OCI-LY3 (cell line): ENCODE measurements around the gene NLK.
"Not testable (repeated sequence)": the region's sequence is repeated elsewhere in the genome, so short reads cannot be mapped to it uniquely, and the experiment has no call there.

Experiments
- EZH2phosphoT487 ChIP-seq: fragments of 200-600 bp; shearing (Covaris generic); IDR thresholded peaks from 2 replicates; pipeline ENCODE4 v1.6.1; 2018; ENCODE audit warnings: antibody characterized with exemption, mixed run types, low read depth
- TF ChIP-seq, protein P1 (sequence below): fragments of 200-600, 300-600 bp; sonication (generic); IDR thresholded peaks from 2 replicates; pipeline ENCODE4 v1.5.1; 2014; ENCODE audit warnings: antibody characterized with exemption, low read length, low read depth

DNA sequence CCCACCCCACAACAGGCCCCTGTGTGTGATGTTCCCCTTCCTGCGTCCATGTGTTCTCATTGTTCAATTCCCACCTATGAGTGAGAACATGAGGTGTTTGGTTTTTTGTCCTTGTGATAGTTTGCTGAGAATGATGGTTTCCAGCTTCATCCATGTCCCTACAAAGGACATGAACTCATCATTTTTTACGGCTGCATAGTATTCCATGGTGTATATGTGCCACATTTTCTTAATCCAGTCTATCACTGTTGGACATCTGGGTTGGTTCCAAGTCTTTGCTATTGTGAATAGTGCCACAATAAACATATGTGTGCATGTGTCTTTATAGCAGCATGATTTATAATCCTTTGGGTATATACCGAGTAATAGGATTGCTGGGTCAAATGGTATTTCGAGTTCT, 7.0 kb upstream of the NLK start:
- TF ChIP-seq, protein P1, sequence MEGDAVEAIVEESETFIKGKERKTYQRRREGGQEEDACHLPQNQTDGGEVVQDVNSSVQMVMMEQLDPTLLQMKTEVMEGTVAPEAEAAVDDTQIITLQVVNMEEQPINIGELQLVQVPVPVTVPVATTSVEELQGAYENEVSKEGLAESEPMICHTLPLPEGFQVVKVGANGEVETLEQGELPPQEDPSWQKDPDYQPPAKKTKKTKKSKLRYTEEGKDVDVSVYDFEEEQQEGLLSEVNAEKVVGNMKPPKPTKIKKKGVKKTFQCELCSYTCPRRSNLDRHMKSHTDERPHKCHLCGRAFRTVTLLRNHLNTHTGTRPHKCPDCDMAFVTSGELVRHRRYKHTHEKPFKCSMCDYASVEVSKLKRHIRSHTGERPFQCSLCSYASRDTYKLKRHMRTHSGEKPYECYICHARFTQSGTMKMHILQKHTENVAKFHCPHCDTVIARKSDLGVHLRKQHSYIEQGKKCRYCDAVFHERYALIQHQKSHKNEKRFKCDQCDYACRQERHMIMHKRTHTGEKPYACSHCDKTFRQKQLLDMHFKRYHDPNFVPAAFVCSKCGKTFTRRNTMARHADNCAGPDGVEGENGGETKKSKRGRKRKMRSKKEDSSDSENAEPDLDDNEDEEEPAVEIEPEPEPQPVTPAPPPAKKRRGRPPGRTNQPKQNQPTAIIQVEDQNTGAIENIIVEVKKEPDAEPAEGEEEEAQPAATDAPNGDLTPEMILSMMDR: not testable (repeated sequence)
- TF ChIP-seq EZH2phosphoT487: not testable (repeated sequence)
